Measurements from ENCODE around the gene FBXO44.

DNA sequence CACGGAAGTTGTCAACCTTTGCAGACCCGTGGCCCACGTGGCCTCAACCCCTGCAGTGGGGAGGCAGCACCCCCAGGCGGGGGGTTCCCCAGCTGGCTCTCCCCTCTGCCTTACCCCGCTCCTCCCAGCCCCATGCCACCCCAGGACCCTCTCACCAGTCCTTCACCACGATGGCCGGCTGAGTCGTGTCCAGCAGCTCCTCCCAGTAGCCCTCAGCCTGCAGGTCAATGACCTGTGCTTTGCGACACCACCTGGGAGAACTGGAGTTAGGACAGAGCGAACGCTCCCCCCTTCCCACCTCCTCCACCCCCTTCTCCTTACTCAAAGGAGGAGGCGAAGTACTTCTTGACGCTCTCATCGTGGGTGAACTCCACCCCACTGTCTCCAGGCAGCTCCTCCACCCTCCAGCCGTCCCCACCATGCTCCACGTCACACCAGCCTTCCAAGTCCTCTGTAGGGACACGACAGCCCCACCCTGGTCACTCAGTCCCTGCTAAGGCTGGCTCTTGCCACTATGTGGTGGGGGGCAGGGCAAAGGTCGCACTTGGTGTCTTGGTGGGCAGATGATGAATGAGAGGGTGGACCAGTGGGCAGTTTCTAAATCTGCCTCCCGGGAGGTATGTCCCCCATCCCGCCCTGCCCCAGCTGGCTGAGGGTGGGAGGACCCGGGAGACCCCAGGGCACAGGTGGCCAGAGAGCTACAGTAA is 4.9 kb upstream of the FBXO44 start:
- TF ChIP-seq, protein P1, sequence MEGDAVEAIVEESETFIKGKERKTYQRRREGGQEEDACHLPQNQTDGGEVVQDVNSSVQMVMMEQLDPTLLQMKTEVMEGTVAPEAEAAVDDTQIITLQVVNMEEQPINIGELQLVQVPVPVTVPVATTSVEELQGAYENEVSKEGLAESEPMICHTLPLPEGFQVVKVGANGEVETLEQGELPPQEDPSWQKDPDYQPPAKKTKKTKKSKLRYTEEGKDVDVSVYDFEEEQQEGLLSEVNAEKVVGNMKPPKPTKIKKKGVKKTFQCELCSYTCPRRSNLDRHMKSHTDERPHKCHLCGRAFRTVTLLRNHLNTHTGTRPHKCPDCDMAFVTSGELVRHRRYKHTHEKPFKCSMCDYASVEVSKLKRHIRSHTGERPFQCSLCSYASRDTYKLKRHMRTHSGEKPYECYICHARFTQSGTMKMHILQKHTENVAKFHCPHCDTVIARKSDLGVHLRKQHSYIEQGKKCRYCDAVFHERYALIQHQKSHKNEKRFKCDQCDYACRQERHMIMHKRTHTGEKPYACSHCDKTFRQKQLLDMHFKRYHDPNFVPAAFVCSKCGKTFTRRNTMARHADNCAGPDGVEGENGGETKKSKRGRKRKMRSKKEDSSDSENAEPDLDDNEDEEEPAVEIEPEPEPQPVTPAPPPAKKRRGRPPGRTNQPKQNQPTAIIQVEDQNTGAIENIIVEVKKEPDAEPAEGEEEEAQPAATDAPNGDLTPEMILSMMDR (IDR thresholded peaks at IDR 0.05; ENCODE audit: low read depth, low read length), result no peak
- no peak for TF ChIP-seq EZH2phosphoT487 (IDR thresholded peaks at IDR 0.05; ENCODE audit: low read depth)
